Neural cell (in vitro differentiated cells): ENCODE results near the gene JMJD8.

Experiments used
- CTCF ChIP-seq: fragments of 450-650 bp; IDR thresholded peaks from 2 replicates; pipeline ENCODE4 v1.5.1; 2014; ENCODE audit warnings: antibody characterized with exemption, mild to moderate bottlenecking, moderate library complexity; ENCODE audit not compliant: poor library complexity, severe bottlenecking
- EP300 ChIP-seq: fragments of 450-650 bp; conservative IDR thresholded peaks from 2 replicates; pipeline ENCODE4 v1.6.1; 2014; ENCODE audit warnings: antibody characterized with exemption, mild to moderate bottlenecking, moderate library complexity; ENCODE audit not compliant: poor library complexity, severe bottlenecking
- MXI1 ChIP-seq: fragments of 450-650 bp; conservative IDR thresholded peaks from 2 replicates; pipeline ENCODE4 v1.6.1; 2014; ENCODE audit warnings: antibody characterized with exemption, mild to moderate bottlenecking; ENCODE audit not compliant: poor library complexity, severe bottlenecking
- POLR2AphosphoS5 ChIP-seq: IDR thresholded peaks from 2 replicates; pipeline ENCODE4 v1.6.1; 2012
- RAD21 ChIP-seq: fragments of 450-650 bp; conservative IDR thresholded peaks from 2 replicates; pipeline ENCODE4 v1.6.1; 2014; ENCODE audit warnings: antibody characterized with exemption, mild to moderate bottlenecking, moderate library complexity
- REST ChIP-seq: IDR thresholded peaks from 2 replicates; pipeline ENCODE4 v1.6.1; 2012; ENCODE audit warnings: borderline replicate concordance
- SMC3 ChIP-seq: fragments of 450-650 bp; conservative IDR thresholded peaks from 2 replicates; pipeline ENCODE4 v1.6.1; 2014; ENCODE audit warnings: antibody characterized with exemption, mild to moderate bottlenecking, moderate library complexity; ENCODE audit not compliant: poor library complexity
- TAF1 ChIP-seq: IDR thresholded peaks from 2 replicates; pipeline ENCODE4 v1.6.1; 2012; ENCODE audit warnings: low read depth

- TF ChIP-seq CTCF (no peak), EP300 (no peak), RAD21 (no peak), SMC3 (no peak), POLR2AphosphoS5 (no peak), REST (no peak), MXI1 (no peak), TAF1 (no peak)
These were observed 45.9 kb upstream of the JMJD8 start for GRCh38 chr16:729768-730665.
